DMS 273 (cell line): Measurements from ENCODE around the gene OAS3.
A peak's percentile ranks its signal among the peaks of the same experiment; 100 is the strongest.

Experiments used
- DNase-seq: peaks from one replicate; lab custom pipeline; 2025; ENCODE audit not compliant: unreplicated experiment; lab: John Stamatoyannopoulos, UW

OAS3 gene

GRCh38 chr12:113014565-113014964 is 76.3 kb downstream of the OAS3 start:
- no peak for DNase-seq

GRCh38 chr12:113016796-113017195 is 78.5 kb downstream of the OAS3 start:
- DNase-seq = peak; percentile 56

- DNase-seq = peak; percentile 8
Observed at GRCh38 chr12:113019025-113019424, 80.8 kb downstream of the OAS3 start.

- no peak for DNase-seq
Observed at GRCh38 chr12:113021500-113021899, 83.2 kb downstream of the OAS3 start.
